HFFc6 (cell line): ENCODE measurements around the gene CRAMP1. TPM values are rescaled to one million over a fixed set of nuclear protein-coding genes. Genes with fewer than 3 reads are reported as not detected.

Source experiments
- DNase-seq: peaks from one replicate; pipeline ENCODE4 v3.0.0-alpha.2; 2018
- H3K27ac Mint-ChIP-seq: 2 replicates; pipeline ENCODE4 v1.8.0; 2020; ENCODE audit warnings: mild to moderate bottlenecking, mixed read lengths
- H3K27me3 Mint-ChIP-seq: 2 replicates; pipeline ENCODE4 v1.8.0; 2021; ENCODE audit warnings: mild to moderate bottlenecking, moderate library complexity, mixed read lengths; ENCODE audit not compliant: insufficient read depth
- H3K36me3 Mint-ChIP-seq: 2 replicates; pipeline ENCODE4 v1.8.0; 2021; ENCODE audit warnings: low read depth, mixed read lengths
- H3K4me1 Mint-ChIP-seq: 2 replicates; pipeline ENCODE4 v1.8.0; 2020; ENCODE audit warnings: low read depth, mixed read lengths
- H3K4me3 Mint-ChIP-seq: 2 replicates; pipeline ENCODE4 v1.8.0; 2020; ENCODE audit warnings: mild to moderate bottlenecking, moderate library complexity, mixed read lengths
- H3K9me3 Mint-ChIP-seq: 2 replicates; pipeline ENCODE4 v1.8.0; 2020; ENCODE audit warnings: mild to moderate bottlenecking, mixed read lengths
- total RNA-seq, 6 experiments: library from RNA; stranded (reverse); fragmentation: NEBNext Ultra II Directional; extraction: Animal tissue kit (Norgen Biotek cat#: 25700); gene quantifications; 2 replicates in 1 of 6; 3 replicates in 5 of 6; pipeline ENCODE4 v1.2.3, GENCODE V29; 2021
- TF ChIP-seq, protein P1 (sequence below): fragments of 200-600 bp; sonication (generic); IDR thresholded peaks from 2 replicates; pipeline ENCODE4 v1.5.0; 2021; ENCODE audit warnings: antibody characterized with exemption, mild to moderate bottlenecking

The CRAMP1 gene
- total RNA-seq, 6 experiments from 2014 or later: 10.7 to 14.2 (median 12.4) TPM

DNA sequence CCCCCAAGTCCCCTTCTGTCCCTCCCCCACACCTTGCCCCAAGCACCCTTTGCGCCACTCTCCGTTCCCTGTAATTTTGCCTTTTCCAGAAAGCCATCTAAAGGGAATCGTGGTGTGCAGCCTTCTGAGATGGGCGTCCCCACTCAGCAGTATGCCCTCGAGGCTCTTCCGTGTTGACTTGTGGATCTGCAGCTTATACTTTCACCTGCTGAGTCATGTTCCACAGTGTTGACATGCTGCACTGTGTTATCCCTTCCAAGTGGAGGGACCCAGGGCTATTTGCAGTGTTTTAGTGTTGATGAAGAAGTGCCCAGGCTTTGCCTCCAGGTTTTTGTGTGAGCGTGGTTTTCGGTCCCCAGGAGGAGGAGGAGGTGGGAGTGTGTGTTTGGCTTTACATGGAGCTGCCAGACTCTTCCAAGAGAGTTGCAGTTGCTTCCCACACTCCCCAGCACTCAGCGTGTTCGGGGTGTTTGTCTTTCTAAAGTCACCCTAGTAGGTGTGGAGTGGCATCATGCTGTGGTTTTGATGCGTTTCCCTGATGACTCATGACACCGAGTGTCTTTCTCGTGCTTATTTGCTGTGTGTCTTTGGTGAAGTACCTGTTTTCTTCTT, 33.9 kb downstream of the CRAMP1 start:
- peak; percentile 44 for DNase-seq
- TF ChIP-seq, protein P1, sequence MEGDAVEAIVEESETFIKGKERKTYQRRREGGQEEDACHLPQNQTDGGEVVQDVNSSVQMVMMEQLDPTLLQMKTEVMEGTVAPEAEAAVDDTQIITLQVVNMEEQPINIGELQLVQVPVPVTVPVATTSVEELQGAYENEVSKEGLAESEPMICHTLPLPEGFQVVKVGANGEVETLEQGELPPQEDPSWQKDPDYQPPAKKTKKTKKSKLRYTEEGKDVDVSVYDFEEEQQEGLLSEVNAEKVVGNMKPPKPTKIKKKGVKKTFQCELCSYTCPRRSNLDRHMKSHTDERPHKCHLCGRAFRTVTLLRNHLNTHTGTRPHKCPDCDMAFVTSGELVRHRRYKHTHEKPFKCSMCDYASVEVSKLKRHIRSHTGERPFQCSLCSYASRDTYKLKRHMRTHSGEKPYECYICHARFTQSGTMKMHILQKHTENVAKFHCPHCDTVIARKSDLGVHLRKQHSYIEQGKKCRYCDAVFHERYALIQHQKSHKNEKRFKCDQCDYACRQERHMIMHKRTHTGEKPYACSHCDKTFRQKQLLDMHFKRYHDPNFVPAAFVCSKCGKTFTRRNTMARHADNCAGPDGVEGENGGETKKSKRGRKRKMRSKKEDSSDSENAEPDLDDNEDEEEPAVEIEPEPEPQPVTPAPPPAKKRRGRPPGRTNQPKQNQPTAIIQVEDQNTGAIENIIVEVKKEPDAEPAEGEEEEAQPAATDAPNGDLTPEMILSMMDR: no peak
- Mint-ChIP-seq H3K36me3 (peaks cover 43% of the 10 kb centered on the region), H3K27me3 (peaks cover 10% of the 10 kb centered on the region), H3K4me1 (peaks cover 18% of the 10 kb centered on the region), H3K4me3 (peak overlapping the region; percentile 22; the same call in 1 of the 2 replicates), H3K9me3 (peaks cover 5% of the 10 kb centered on the region), H3K27ac (peak overlapping the region; percentile 5)

DNA sequence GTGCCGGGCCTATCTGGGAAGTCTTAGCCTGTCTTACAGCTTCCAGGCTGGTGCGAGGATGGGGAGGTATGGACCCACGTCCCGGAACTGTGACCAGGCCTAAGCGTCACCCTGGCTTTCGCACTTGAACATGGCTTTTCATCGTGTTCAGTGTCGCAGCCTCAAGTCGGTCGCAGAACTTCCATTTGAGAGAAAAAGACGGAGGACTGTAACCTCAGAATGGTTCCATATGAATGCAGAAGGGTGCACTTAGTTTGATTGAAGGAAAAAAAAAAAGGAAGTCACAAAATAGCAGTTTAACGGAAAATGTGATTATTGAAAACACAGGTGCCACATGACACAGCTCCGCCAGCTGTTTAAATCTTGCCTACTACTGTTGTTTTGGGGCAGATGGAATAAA, 35.7 kb downstream of the CRAMP1 start:
- TF ChIP-seq, protein P1: no peak
- no peak for DNase-seq
- Mint-ChIP-seq H3K4me3 (no peak overlapping the region), H3K36me3 (peaks cover 47% of the 10 kb centered on the region), H3K27me3 (peaks cover 17% of the 10 kb centered on the region), H3K4me1 (peaks cover 18% of the 10 kb centered on the region), H3K27ac (no peak overlapping the region), H3K9me3 (peaks cover 14% of the 10 kb centered on the region)

DNA sequence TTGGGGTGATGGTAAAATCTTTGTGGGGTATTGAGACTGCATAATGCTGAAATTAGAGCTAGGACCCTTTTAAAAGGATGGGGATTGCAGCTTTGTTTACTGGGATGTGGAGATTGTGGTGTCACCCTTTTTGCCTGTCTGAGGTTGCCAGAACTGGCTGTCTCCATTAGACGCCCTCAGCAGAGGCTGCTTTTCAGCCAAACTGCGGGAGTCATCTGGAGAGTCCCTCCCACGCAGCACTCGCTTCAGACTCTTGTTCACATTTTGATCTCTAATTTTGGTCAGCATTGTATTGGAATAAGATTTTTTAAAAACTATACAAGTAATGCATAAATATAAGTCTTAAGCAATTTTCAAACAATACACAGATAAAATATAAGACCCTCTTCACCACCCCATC, 38.0 kb downstream of the CRAMP1 start:
- H3K9me3 Mint-ChIP-seq: peaks cover 14% of the 10 kb centered on the region
- peaks cover 44% of the 10 kb centered on the region for H3K36me3 Mint-ChIP-seq
- H3K4me3 Mint-ChIP-seq: no peak overlapping the region
- H3K27ac Mint-ChIP-seq: no peak overlapping the region
- TF ChIP-seq, protein P1: no peak
- H3K4me1 Mint-ChIP-seq: peaks cover 18% of the 10 kb centered on the region
- DNase-seq: no peak
- peaks cover 15% of the 10 kb centered on the region for H3K27me3 Mint-ChIP-seq

DNA sequence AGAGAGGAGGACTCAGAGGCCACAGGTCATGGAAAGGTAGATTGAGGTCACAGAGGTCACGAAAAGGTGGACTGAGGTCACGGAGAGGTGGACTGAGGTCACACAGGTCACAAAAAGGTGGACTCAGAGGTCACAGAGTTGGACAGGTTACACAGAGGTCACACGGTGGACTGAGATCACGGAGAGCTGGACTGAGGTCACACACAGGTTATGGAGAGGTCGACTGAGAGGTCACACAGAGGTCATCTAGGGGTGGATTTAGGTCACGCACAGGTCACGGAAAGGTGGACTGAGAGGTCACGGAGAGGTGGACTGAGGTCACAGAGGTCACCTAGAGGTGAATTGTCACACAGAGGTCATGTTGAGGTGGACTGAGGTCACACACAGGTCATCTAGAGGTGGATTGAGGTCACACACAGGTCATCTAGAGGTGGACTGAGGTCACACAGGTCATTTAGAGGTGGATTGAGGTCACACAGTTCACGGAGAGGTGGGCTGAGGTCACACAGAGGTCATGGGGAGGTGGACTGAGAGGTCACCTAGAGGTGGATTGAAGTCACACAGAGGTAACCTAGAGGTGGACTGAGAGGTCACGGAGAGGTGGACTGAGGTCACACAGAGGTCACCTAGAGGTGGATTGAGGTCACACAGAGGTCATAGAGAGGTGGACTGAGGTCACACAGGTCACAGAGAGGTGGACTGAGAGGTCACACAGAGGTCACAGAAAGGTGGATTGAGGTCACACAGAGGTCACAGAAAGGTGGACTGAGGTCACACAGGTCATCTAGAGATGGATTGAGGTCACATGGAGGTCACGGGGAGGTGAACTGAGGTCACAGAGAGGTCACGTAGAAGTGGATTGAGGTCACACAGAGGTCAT, 39.2 kb downstream of the CRAMP1 start:
- Mint-ChIP-seq H3K9me3 (peaks cover 14% of the 10 kb centered on the region), H3K27me3 (peaks cover 15% of the 10 kb centered on the region), H3K4me1 (peaks cover 6% of the 10 kb centered on the region), H3K27ac (peak overlapping the region; percentile 33), H3K4me3 (peak overlapping the region; percentile 33; the same call in 1 of the 2 replicates), H3K36me3 (peaks cover 40% of the 10 kb centered on the region)
- DNase-seq: peak; percentile 3
- TF ChIP-seq, protein P1: no peak

DNA sequence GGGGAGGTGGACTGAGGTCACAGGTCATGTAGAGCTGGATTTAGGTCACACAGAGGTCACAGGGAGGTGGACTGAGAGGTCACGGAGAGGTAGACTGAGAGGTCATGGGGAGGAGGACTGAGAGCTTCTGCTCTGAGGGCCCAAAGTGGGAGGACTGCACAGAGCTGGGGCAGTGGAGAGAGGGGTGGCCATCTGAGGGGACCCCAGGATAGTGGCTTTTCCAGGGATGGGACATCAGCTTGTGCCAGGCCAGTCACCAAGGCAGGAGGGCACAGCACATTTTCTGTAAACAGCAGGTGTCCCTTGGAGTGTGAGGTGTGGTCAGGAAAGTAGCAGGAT, 39.8 kb downstream of the CRAMP1 start:
- Mint-ChIP-seq H3K27ac (peak overlapping the region; percentile 33; the same call in 1 of the 2 replicates), H3K4me3 (no peak overlapping the region), H3K4me1 (peaks cover under 1% of the 10 kb centered on the region; the same call in 1 of the 2 replicates), H3K9me3 (peaks cover 14% of the 10 kb centered on the region), H3K36me3 (peaks cover 40% of the 10 kb centered on the region), H3K27me3 (peaks cover 15% of the 10 kb centered on the region)
- DNase-seq: no peak
- TF ChIP-seq, protein P1: no peak
